Muscle layer of colon (tissue), 2 donors: ENCODE results near the gene GSTCD.

Experiments used
- H3K27ac ChIP-seq: one replicate; pipeline ENCODE4 v1.7.0; 2013; ENCODE audit warnings: low read depth, mild to moderate bottlenecking, low read length, moderate library complexity
- H3K27me3 ChIP-seq, 2 donors: one replicate each; pipeline ENCODE4 v1.7.0; 2013; ENCODE audit warnings: low read length in 2 of 2, mild to moderate bottlenecking in 2 of 2; ENCODE audit not compliant: insufficient read depth in 2 of 2, control insufficient read depth in 1 of 2
- H3K36me3 ChIP-seq: one replicate; pipeline ENCODE4 v1.7.0; 2013; ENCODE audit warnings: mild to moderate bottlenecking, low read length; ENCODE audit not compliant: insufficient read depth
- H3K4me1 ChIP-seq: one replicate; pipeline ENCODE4 v1.7.0; 2013; ENCODE audit warnings: mild to moderate bottlenecking, low read length; ENCODE audit not compliant: insufficient read depth
- H3K4me3 ChIP-seq, 2 donors: one replicate each; pipeline ENCODE4 v1.7.0; 2013; ENCODE audit warnings: low read length in 2 of 2, low read depth in 1 of 2, mild to moderate bottlenecking in 1 of 2, moderate library complexity in 1 of 2
- H3K9ac ChIP-seq: one replicate; pipeline ENCODE4 v1.7.0; 2013; ENCODE audit warnings: low read length
- H3K9me3 ChIP-seq: one replicate; pipeline ENCODE4 v1.7.0; 2013; ENCODE audit warnings: mild to moderate bottlenecking, low read length
- donor health status: abdominal sarcoma.
- donor health status: Adenocarcinoma of cecum.

GSTCD gene

DNA sequence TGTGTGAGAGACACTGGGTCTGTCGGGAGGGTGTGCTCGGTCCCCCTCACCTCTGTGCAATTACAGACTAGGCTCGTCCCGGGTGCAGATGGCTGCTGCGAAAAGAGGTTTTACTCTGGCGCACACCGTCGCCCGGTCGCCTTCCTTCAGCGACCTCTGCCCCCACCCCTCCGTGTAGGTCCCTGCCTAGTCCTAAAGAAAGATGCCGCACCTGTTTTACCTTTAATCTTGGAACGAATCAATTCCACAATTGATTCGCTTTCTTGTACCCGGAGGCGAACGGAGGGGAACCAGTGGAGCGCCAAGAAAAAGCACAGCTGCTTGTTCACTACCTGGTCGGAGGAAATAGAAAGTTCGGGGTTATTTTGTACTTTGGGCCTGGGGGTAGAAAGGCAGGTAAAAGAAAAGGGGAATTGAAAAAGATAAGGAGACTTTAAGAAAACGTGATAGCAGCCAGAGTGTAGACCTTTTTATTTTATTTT, 187.9 kb downstream of the GSTCD start:
- Histone ChIP-seq H3K27ac (no peak overlapping the region), H3K4me1 (no peaks in the 10 kb centered on the region), H3K4me3 (no peak overlapping the region), H3K36me3 (no peaks in the 10 kb centered on the region), H3K27me3 (peaks cover 4 to 26% of the 10 kb centered on the region in 2 donors), H3K9ac (no peak overlapping the region), H3K9me3 (no peaks in the 10 kb centered on the region)
